Naive thymus-derived CD4-positive, alpha-beta T cell (primary cell): ENCODE results near the gene SNX2. TPM values are rescaled to one million over a fixed set of nuclear protein-coding genes. Genes with fewer than 3 reads are reported as not detected.

ENCODE experiments used
- polyA plus RNA-seq, 2 donors: library from polyadenylated mRNA; unstranded; fragments of 300-500 nt; fragmentation: Illumina TruSeq; gene quantifications; one replicate each; pipeline ENCODE4 v1.2.3, GENCODE V29; 2021
- total RNA-seq, 6 experiments: library from RNA in 5 of 6; stranded (reverse) in 5 of 6; gene quantifications; 1 replicate in 5 of 6; 2 replicates in 1 of 6; pipeline ENCODE4 v1.2.3 and lab custom pipeline; 2021 to 2026

The SNX2 gene
- total and polyA plus RNA-seq, 7 experiments from 2014 or later, result 35.7 to 98.6 (median 59.7) TPM

Other genes with a start within 250 kb of the SNX2 start
- 1 to 10 TPM; 1.3 to 3.5 (median 2.4) TPM for gene SNX24, start 70.5 kb downstream of the SNX2 start, total RNA-seq
- 1 to 10 TPM; 1.2 to 2.1 TPM for gene SNX24, start 70.5 kb downstream of the SNX2 start, polyA plus RNA-seq